Measurements from ENCODE around the gene PWWP2B.

PWWP2B gene

GRCh38 chr10:132447446-132448247 is 50.6 kb downstream of the PWWP2B start:
- peak; percentile 89 for DNase-seq (ENCODE audit: low read depth)

DNA sequence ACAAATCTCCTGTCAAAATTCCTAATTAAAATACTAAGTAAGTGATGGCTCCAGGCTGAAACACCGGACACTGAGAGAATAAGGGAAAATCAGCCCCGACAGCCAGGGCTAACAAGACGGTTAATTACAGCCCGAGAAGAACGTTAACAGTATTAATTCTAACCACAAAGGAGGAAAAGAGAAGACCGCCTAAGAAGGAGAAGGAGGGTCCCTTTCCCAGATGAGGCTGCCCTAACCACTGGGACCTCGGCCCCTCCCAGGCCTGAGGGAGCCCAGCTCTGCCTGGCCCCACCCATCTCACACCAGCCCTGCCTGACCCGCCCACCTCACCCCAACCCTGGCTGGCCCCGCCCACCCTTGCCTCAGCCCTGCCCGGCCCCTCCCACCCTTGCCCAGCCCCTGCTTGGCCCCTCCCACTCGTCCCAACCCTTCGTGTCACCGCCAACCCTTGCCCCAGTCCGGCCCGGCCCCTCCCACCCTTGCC is 51.3 kb downstream of the PWWP2B start:
- DNase-seq (ENCODE audit: low read depth) = no peak

DNA sequence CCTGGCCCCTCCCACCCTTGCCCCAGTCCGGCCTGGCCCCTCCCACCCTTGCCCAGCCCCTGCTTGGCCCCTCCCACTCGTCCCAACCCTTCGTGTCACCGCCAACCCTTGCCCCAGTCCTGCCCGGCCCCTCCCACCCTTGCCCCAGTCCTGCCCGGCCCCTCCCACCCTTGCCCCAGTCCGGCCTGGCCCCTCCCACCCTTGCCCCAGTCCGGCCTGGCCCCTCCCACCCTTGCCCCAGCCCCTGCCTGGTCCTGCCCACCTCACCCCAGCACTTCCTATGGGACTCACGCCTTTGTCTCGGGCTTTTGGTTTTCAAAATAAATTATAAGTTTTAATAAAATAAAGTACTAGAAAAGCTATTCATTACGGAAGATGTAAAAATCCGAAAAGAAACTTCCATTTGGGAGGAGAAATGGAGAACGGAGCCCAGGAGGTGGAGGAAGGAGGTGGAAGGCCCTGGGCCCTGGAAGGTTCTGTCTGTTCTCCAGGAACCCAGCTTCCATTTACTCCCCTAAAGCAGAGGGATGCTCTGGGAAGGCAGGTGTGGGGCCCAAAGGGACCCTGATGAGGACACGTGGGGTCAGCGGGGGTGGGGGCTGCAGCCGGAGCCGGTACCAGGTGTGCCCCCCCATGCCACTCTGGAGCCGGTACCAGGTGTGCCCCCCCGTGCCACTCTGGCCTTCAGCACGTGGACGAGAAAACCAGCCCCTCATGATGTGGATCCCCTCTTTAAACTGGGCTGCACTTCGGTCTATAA is 52.2 kb downstream of the PWWP2B start:
- no peak for DNase-seq (ENCODE audit: low read depth)

DNA sequence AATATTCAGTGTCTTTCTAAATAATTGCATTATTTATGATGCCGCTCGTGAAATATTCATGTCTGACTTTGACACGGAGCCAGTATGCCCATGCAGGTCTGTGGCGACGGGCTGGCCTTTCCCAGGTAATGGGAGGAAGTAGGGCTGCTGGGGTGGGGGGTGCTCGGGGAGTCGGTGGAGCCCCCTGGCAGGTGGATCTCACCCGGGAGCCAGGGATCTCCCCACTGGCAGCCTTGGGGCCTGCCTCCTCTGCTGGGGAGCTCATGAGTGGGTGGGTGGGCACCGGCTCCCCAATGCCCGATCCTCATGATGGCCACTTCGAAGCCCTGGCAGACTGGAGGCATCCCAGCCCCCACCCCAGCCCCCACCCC is 52.8 kb downstream of the PWWP2B start:
- no peak for DNase-seq (ENCODE audit: low read depth)

GRCh38 chr10:132450466-132450824 is 53.4 kb downstream of the PWWP2B start:
- no peak for DNase-seq (ENCODE audit: low read depth)

GRCh38 chr10:132450825-132451505 is 54.0 kb downstream of the PWWP2B start:
- no peak for DNase-seq (ENCODE audit: low read depth)

- DNase-seq (ENCODE audit: low read depth) = no peak
Measured at GRCh38 chr10:132451506-132452215, 54.7 kb downstream of the PWWP2B start.

GRCh38 chr10:132452216-132452650 is 55.2 kb downstream of the PWWP2B start:
- DNase-seq (ENCODE audit: low read depth) = no peak

DNA sequence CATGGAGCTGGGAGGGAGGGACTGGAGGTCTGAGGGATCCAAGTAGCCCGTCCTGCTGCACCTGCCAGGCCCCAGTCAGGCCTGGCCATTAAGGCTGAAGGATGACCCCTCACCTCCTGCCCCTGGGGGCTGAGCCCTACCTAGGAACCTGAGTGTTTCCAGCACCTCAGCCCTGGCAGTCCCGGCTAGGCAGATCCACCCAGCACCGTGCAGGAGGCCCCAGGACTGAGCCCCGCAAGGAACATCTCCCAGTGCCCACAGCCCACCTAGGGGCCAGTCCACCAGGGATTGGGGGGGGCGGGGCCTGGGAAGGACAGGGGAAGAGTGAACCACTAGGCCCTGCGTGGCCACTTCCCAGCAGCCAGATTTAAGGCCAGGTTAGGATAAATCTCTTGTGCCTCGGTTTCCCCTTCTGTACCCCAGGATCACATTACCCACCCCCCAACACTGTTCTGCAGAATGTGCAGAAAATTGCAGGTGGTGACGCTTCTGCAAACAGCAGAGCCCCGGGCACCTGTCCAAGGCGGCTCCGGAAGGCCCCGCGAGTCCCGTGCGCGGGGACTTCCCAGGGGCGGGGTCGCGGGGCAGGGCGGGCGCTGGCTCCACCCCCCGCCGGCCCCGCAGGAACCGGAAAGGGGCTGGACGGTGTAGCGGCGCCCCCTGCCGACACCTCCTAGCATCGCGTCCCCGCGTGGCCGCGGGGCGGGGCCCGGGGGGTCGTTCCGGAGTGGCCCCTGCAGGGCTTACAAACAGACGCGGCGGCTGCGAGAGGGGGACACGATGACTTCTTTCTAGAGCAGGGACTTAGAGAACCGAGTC is 55.9 kb downstream of the PWWP2B start:
- peak; percentile 72 for DNase-seq (ENCODE audit: low read depth)

DNA sequence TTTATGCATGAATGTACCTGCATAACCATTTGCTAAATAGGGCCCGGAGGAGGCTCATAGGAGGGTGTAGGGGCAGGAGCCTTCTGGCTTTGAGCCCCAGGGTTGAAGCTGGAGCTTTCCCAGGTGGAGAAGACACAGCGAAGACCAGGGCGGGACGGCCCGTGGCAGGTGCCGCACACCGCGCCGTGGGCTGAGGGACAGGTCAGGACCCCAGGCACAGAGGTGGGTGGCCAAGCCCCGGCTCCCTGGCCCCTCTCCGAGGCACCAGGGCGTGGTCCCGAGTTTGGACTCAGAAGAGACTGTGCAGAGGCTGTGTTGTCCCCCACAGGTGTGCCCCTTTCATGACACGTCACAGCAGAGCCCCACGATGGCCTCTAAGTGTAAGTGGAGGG is 56.5 kb downstream of the PWWP2B start:
- DNase-seq (ENCODE audit: low read depth) = no peak

- DNase-seq (ENCODE audit: low read depth) = no peak
Measured at GRCh38 chr10:132454296-132455198, 57.5 kb downstream of the PWWP2B start.

GRCh38 chr10:132455441-132455971 is 58.5 kb downstream of the PWWP2B start:
- DNase-seq (ENCODE audit: low read depth) = no peak

- no peak for DNase-seq (ENCODE audit: low read depth)
Measured at GRCh38 chr10:132455986-132456847, 59.2 kb downstream of the PWWP2B start.

- DNase-seq (ENCODE audit: low read depth) = no peak
Measured at GRCh38 chr10:132456881-132457280, 59.9 kb downstream of the PWWP2B start.

GRCh38 chr10:132457328-132458070 is 60.5 kb downstream of the PWWP2B start:
- no peak for DNase-seq (ENCODE audit: low read depth)

- no peak for DNase-seq (ENCODE audit: low read depth)
Measured at GRCh38 chr10:132458071-132458585, 61.1 kb downstream of the PWWP2B start.

- no peak for DNase-seq (ENCODE audit: low read depth)
Measured at GRCh38 chr10:132458586-132459300, 61.7 kb downstream of the PWWP2B start.

Data from iris pigment epithelial cell (primary cell).